KG1 (cell line): Measurements from ENCODE around the gene CNTF.

Experiments used
- DNase-seq: peaks from one replicate; lab custom pipeline; 2025; lab: John Stamatoyannopoulos, UW

The CNTF gene

GRCh38 chr11:58606930-58607714 is 15.3 kb upstream of the CNTF start:
- DNase-seq: no peak

GRCh38 chr11:58608331-58608730 is 14.1 kb upstream of the CNTF start:
- DNase-seq: no peak

GRCh38 chr11:58609723-58610122 is 12.7 kb upstream of the CNTF start:
- DNase-seq: no peak

GRCh38 chr11:58613228-58613627 is 9.2 kb upstream of the CNTF start:
- no peak for DNase-seq

GRCh38 chr11:58615559-58615958 is 6.9 kb upstream of the CNTF start:
- no peak for DNase-seq

- DNase-seq: no peak
Observed at GRCh38 chr11:58616594-58616993, 5.9 kb upstream of the CNTF start.

- no peak for DNase-seq
Observed at GRCh38 chr11:58617976-58618557, 4.4 kb upstream of the CNTF start.

- DNase-seq: no peak
Observed at GRCh38 chr11:58621586-58622262, 741 bp upstream of the CNTF start.

GRCh38 chr11:58625086-58625485 is 2.6 kb downstream of the CNTF start:
- DNase-seq: no peak

GRCh38 chr11:58625826-58626460 is 3.5 kb downstream of the CNTF start:
- no peak for DNase-seq

- DNase-seq: no peak
Observed at GRCh38 chr11:58626934-58627483, 4.5 kb downstream of the CNTF start.

GRCh38 chr11:58628446-58628845 is 6.0 kb downstream of the CNTF start:
- DNase-seq: no peak

- no peak for DNase-seq
Observed at GRCh38 chr11:58629857-58630256, 7.4 kb downstream of the CNTF start.

- no peak for DNase-seq
Observed at GRCh38 chr11:58631378-58631777, 8.9 kb downstream of the CNTF start.

- no peak for DNase-seq
Observed at GRCh38 chr11:58632510-58632909, 10.0 kb downstream of the CNTF start.

GRCh38 chr11:58636587-58636986 is 14.1 kb downstream of the CNTF start:
- DNase-seq: no peak

GRCh38 chr11:58637371-58637770 is 14.9 kb downstream of the CNTF start:
- DNase-seq: no peak

GRCh38 chr11:58639103-58639502 is 16.6 kb downstream of the CNTF start:
- DNase-seq: no peak

GRCh38 chr11:58639669-58640068 is 17.2 kb downstream of the CNTF start:
- DNase-seq: no peak

- no peak for DNase-seq
Observed at GRCh38 chr11:58640386-58641023, 18.0 kb downstream of the CNTF start.

GRCh38 chr11:58641341-58641740 is 18.9 kb downstream of the CNTF start:
- DNase-seq: no peak
